RWPE1 (cell line): ENCODE data around the gene MMP25.

Experiments used
- CTCF ChIA-PET: fragments of 350-600 bp; sonication (Branson Sonifier 250); formaldehyde crosslinking; extraction: SDS; loops from one replicate; lab custom pipeline; 2021; lab: Yijun Ruan, JAX
- POLR2A ChIA-PET: fragments of 400-600 bp; formaldehyde crosslinking; extraction: SDS; loops from one replicate; lab custom pipeline; 2020; ENCODE audit warnings: antibody characterized with exemption; ENCODE audit not compliant: low non-redundant PET; lab: Yijun Ruan, JAX
- DNase-seq: peaks from one replicate; pipeline ENCODE4 v3.0.0; 2012; ENCODE audit warnings: low spot score
- H3K27ac ChIP-seq: fragments of 450-650 bp; 2 replicates; pipeline ENCODE4 v1.5.1; 2017
- CTCF ChIP-seq: fragments of 450-650 bp; conservative IDR thresholded peaks from 2 replicates; pipeline ENCODE4 v1.5.1; 2017; ENCODE audit warnings: low read depth, mild to moderate bottlenecking

MMP25 gene

DNA sequence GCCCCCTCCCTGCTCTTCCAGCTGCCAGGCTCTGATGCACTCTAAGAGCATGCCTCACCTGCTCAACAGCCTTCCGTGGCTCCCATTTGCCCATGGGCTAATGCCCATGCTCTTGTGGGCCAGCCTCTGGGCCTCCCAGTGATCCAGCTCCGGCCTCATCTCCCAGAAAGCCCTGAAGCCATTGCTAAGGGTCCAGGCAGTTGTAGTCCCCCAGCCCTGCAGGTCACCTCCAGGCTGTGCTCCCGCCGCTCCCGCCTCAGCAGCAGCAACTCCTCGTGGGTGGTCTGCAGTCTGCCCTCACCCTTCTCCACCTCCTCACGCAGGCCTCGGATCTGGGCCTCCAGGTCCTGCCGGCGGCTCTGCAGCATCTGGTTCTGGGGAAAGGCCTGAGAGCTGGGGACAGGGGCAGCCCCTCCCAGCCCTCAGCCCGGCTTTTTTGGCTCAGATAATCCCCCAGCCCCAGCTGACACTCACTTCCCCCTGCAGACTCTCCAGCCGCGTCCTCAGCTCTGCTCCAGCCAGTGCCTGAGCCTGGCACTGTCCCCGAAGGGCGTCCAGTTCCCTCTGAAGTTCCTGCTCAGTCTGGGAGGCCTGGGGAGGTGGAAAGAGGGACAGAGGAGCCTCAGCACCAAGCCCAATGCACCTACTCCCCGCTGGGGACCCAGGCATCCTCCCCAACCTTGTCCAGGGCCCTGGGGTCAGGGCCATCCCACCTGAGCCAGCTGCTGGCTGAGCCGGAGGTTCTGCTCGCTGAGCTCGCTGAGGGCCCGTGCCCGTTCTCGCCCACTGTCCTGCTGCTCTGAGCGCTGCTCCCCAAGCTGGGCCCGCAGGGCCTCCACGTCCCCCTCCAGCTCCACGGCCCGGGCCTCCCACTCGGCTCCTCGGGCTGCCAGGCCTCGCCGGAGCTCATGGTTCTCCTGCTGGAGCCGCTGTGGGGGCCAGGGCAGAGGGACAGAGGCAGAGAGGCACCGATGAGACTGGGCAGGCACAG, 15.8 kb upstream of the MMP25 start:
- POLR2A ChIA-PET = interaction anchor here (0.8 kb wide), 1 partner anchor 10 kb away, joined by 4 read pairs; no protein-coding TSS in a partner anchor
- no peak for TF ChIP-seq CTCF
- CTCF ChIA-PET = interaction anchor here (0.7 to 2.6 kb wide), 9 partner anchors 9 to 99 kb away, joined by 3 to 15 read pairs (median 5); partner anchors contain the start of genes TNFRSF12A and ZSCAN10
- no peak overlapping the region for H3K27ac ChIP-seq
- no peak for DNase-seq

DNA sequence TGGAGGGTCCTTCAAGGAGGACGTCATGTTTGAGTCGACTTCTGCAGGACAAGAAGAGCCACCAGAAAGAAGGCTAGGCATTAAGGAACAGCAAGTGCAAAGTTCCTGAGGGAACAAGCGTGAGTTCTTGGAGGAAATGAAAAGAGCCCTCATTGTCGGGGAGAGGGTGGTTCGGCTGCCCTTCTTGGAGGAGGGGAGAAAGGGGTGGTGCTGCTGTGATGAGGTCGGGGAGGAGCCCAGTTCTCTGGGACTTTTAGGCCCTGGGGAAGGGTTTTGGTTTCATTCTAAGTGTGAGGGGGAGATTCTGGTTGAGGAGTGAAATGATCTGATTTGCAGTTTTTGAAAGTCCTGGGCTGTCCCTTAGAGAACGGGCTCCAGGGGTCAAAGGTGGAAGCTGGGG, 13.7 kb upstream of the MMP25 start:
- no peak for DNase-seq
- POLR2A ChIA-PET = no interaction called here
- no peak for TF ChIP-seq CTCF
- CTCF ChIA-PET = interaction anchor here (1.6 kb wide), 1 partner anchor 13 kb away, joined by 12 read pairs; the partner anchor contains the start of gene MMP25
- no peak overlapping the region for H3K27ac ChIP-seq

DNA sequence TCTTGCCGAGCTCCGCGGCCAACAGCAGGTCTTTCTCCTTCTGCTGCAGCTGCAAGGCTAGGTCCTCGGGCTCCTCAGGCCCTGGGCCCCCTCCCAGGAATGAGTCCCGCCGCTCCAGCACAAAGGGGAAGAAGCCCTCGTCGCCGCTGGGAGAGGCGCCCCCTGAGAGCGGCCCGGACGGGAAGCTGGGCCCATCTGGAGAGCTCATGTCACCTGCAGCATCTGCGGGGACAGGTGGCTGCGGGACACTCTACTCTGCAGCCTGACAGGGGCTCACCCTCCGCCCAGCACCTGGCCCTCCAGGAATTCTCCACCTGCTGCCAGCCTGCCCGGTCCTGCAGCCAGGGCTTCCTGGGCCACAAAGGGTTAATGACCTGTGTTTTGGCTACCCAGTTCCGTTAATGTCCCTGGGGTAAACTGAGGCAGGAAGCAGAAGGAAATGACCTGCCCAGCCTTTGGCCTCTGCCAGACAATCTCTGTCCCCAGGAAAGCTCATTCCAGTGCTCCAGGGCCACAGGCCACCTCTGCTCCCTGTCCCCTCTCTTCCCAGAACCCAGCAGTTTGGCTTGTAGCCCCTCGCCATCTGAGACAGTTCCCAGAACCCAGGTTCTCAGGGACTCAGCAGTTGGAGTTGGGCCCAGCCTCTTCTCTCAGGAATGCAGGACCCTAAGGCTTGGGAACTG, 10.9 kb upstream of the MMP25 start:
- ChIA-PET CTCF (interaction anchor here (1.2 to 2.2 kb wide), 2 partner anchors 25 to 33 kb away, joined by 3 to 5 read pairs; no protein-coding TSS in a partner anchor), POLR2A (no interaction called here)
- H3K27ac ChIP-seq = no peak overlapping the region
- DNase-seq = no peak
- no peak for TF ChIP-seq CTCF

DNA sequence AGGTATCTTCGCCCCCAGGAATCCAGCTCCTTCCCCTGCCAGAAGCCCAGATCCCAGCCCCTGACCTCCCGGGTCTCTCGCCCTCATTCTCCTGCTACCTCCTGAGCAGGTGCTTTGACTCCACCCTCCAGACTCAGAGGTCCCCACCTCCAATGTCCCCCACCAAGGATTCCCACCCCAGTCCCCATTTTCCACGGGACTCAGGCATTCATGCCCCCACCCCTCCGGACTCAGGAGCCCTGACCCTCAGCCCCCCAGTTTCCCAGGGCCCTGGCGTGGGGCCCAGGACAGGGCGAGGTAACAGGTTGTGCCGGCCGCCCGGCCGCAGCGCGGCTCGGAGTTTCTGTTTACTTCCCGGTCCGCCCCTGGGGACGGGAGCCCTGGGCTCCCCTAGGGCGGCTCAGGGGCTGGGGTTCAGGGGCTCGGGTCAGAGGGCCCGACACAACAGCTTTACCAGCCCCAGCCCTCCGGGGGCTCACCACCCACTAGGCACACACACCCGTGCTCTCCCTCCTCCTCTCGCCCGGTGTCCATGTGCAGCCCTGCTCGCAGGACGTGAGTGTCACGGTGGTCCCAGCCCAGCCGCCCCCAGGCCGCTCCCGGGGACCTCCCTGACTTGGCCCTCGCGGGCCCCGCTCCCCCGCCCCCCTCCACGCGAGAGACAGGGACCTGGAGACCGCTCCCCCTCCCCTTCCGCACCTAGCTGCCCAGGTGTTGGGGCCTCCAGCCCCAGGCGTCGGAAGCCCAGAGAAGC, 10.2 kb upstream of the MMP25 start:
- no peak for TF ChIP-seq CTCF
- ChIA-PET POLR2A (no interaction called here), CTCF (interaction anchor here (2.2 kb wide), 1 partner anchor 24 kb away, joined by 5 read pairs; no protein-coding TSS in a partner anchor)
- H3K27ac ChIP-seq = no peak overlapping the region
- no peak for DNase-seq

DNA sequence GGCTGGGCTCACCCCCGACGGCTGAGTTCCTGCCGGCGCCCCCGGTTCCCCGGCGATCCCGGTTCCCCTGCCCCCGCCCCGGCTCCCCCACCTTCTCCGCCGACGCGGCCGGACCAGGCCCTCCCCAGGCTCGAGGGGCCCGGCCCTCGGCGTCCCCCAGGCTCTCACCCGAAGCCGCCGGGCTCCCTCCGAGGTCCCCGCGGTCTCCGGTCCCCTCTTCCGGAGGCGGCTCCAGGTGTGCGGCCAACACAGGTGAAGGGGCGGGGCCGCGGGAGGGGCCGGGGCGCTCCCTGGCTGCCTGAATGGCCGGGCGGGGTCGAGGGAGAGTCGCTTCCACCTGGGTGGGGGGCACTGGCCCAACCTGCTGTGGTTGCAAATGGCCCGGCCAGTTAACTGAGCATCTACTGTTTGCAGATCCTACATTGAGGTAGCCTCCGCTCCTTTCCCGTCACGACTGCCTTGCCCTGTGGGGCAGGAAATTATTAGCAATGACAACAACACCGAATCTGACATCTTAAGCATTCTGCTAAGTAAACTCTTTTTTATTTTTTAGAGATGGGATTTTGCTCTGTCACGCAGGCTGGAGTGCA, 9.5 kb upstream of the MMP25 start, which contains the start of gene BICDL2:
Gene BICDL2, minus strand, starts transcription at position 219 of the 590 bp plus-strand sequence. CDS start 1,448 bp downstream, outside the sequence.
- ChIA-PET CTCF (no interaction called here), POLR2A (no interaction called here)
- DNase-seq = no peak
- H3K27ac ChIP-seq = no peak within 1 kb of the TSS
- no peak for TF ChIP-seq CTCF
